ENCODE results near the gene RCSD1.

DNA sequence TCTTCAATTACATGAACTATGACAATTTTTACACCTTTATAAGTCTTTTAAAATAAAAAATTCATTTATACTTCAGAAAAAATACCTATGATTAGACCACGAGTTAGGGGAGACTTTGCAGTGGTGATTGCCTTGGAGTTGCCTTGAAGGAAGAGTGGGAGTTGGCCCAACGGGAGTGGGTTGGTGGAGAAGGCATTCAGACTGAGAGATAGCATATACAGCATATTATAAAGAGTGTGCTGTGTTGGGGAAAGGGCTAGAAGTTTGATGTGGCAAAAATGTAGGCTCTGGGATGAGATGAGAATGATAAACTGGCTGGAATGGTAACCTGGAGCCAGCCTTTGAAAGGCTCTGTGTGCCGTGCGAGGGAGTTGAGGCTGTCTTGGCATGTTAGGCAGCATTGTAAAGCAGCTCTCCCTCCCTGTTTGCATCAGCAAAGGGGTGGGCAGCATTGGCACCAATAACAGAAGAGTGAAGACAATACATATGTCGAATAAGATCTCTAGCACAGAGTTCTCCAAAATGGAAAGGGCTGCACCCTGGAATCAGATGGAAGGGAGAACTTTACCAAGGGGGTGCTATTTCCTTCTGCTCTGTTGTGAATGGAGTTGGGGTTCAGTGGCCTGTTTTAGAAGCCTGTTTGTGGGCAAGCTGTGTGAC, 116.1 kb downstream of the RCSD1 start:
- TF ChIP-seq, protein P1, sequence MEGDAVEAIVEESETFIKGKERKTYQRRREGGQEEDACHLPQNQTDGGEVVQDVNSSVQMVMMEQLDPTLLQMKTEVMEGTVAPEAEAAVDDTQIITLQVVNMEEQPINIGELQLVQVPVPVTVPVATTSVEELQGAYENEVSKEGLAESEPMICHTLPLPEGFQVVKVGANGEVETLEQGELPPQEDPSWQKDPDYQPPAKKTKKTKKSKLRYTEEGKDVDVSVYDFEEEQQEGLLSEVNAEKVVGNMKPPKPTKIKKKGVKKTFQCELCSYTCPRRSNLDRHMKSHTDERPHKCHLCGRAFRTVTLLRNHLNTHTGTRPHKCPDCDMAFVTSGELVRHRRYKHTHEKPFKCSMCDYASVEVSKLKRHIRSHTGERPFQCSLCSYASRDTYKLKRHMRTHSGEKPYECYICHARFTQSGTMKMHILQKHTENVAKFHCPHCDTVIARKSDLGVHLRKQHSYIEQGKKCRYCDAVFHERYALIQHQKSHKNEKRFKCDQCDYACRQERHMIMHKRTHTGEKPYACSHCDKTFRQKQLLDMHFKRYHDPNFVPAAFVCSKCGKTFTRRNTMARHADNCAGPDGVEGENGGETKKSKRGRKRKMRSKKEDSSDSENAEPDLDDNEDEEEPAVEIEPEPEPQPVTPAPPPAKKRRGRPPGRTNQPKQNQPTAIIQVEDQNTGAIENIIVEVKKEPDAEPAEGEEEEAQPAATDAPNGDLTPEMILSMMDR (IDR thresholded peaks at IDR 0.05): no peak
- no peak for TF ChIP-seq POLR2A (IDR thresholded peaks at IDR 0.05)
